Gastroesophageal sphincter (tissue), 3 donors: ENCODE data around the gene KDM6B.
A peak's percentile ranks its signal among the peaks of the same experiment; 100 is the strongest.

ENCODE experiments used
- POLR2A ChIP-seq, 2 donors: fragments of 450-650 bp; IDR thresholded peaks; one replicate each; pipeline ENCODE4 v1.6.1; 2017; ENCODE audit warnings: antibody characterized with exemption in 2 of 2, mild to moderate bottlenecking in 2 of 2, moderate library complexity in 1 of 2
- TF ChIP-seq, protein P1 (sequence below), 4 experiments: fragments of 200-600 bp in 2 of 4; fragments of 450-650 bp in 2 of 4; sonication (generic) in 1 of 4; IDR thresholded peaks; one replicate each; pipeline ENCODE4 v1.5.1; 2017 to 2019; ENCODE audit warnings: antibody characterized with exemption in 4 of 4, mild to moderate bottlenecking in 2 of 4, moderate library complexity in 2 of 4

DNA sequence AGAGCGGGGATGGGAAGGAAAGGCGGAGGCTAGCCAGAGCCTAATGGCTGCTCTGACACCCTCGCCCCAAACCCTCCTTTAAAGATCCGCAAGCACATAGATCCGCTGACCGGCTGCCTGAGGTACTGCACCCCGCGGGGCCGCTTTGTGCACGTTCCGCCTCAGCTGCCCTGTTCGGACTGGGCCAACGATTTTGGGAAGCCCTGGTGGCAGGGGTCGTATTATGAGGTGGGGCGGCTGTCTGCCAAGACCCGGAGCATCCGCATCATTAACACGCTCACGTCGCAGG lies 24.4 kb downstream of the KDM6B start:
- no peak for TF ChIP-seq POLR2A (IDR thresholded peaks at IDR 0.05)
- TF ChIP-seq, protein P1, sequence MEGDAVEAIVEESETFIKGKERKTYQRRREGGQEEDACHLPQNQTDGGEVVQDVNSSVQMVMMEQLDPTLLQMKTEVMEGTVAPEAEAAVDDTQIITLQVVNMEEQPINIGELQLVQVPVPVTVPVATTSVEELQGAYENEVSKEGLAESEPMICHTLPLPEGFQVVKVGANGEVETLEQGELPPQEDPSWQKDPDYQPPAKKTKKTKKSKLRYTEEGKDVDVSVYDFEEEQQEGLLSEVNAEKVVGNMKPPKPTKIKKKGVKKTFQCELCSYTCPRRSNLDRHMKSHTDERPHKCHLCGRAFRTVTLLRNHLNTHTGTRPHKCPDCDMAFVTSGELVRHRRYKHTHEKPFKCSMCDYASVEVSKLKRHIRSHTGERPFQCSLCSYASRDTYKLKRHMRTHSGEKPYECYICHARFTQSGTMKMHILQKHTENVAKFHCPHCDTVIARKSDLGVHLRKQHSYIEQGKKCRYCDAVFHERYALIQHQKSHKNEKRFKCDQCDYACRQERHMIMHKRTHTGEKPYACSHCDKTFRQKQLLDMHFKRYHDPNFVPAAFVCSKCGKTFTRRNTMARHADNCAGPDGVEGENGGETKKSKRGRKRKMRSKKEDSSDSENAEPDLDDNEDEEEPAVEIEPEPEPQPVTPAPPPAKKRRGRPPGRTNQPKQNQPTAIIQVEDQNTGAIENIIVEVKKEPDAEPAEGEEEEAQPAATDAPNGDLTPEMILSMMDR (IDR thresholded peaks at IDR 0.05) = peak in 3 of 4 experiments; percentile 46 to 72 (median 58)
